Endothelial cell of umbilical vein (primary cell): ENCODE results near the gene GSG1L. TPM values are rescaled to one million over a fixed set of nuclear protein-coding genes. Genes with fewer than 3 reads are reported as not detected.

Experiments used
- BruUV-seq: library from RNA; stranded (reverse); fragments of 400-500 nt; replicated peaks from 2 replicates; lab custom pipeline; 2021; lab: Mats Ljungman, UMichigan
- CTCF ChIA-PET: fragments of 300-600, 350-600 bp; sonication (Branson Sonifier 250); formaldehyde crosslinking; loops from one replicate; lab custom pipeline; 2021; ENCODE audit warnings: antibody characterized with exemption, inconsistent platforms; lab: Charles Lee
- POLR2A ChIA-PET: fragments of 300-600, 350-600 bp; sonication (Branson Sonifier 250); formaldehyde crosslinking; loops from one replicate; lab custom pipeline; 2021; ENCODE audit warnings: antibody characterized with exemption, inconsistent platforms; lab: Charles Lee
- DNase-seq: peaks from one replicate; pipeline ENCODE4 v3.0.0-alpha.2; 2011; ENCODE audit warnings: low read depth, low spot score
- FAIRE-seq: peaks from 2 replicates; lab custom pipeline; 2011; peaks lifted over from hg19 to GRCh38; lab: Jason Lieb, UNC
- H2AFZ ChIP-seq: 2 replicates; pipeline ENCODE4 v1.6.0; 2012; ENCODE audit warnings: low read depth, low read length, control low read depth, inconsistent platforms
- H3K27ac ChIP-seq: 2 replicates; pipeline ENCODE4 v1.5.1; 2011; ENCODE audit warnings: low read depth, mild to moderate bottlenecking, control low read depth, low read length, moderate library complexity; ENCODE audit not compliant: insufficient read depth
- H3K27me3 ChIP-seq, 2 experiments: 2 replicates each; pipeline versions ENCODE4 v1.6.0 to v1.6.1; 2011; ENCODE audit warnings: low read length in 2 of 2, mixed read lengths in 1 of 2; ENCODE audit not compliant: control insufficient read depth in 2 of 2, insufficient read depth in 2 of 2
- H3K36me3 ChIP-seq, 2 experiments: 2 replicates in 1 of 2; 3 replicates in 1 of 2; pipeline ENCODE4 v1.5.1; 2011; ENCODE audit warnings: low read length in 2 of 2, mild to moderate bottlenecking in 1 of 2, moderate library complexity in 1 of 2; ENCODE audit not compliant: control insufficient read depth in 2 of 2, insufficient read depth in 2 of 2; ENCODE audit errors: extremely low read depth in 1 of 2
- H3K4me1 ChIP-seq: 3 replicates; pipeline ENCODE4 v1.5.1; 2011; ENCODE audit warnings: mild to moderate bottlenecking, low read length; ENCODE audit not compliant: control insufficient read depth, insufficient read depth; ENCODE audit errors: extremely low read depth
- H3K4me2 ChIP-seq: 2 replicates; pipeline ENCODE4 v1.6.1; 2011; ENCODE audit warnings: low read length, control low read depth, mixed read lengths; ENCODE audit not compliant: insufficient read depth
- H3K4me3 ChIP-seq, 3 experiments: fragments of 200-600 bp in 1 of 3; sonication (generic), shearing (Covaris generic) in 1 of 3; replicated peaks in 1 of 3; 2 replicates each; pipeline ENCODE4 v1.5.1; 2011 to 2016; ENCODE audit warnings: control low read depth in 3 of 3, low read length in 3 of 3, mild to moderate bottlenecking in 2 of 3, inconsistent platforms in 1 of 3, low read depth in 1 of 3, moderate library complexity in 1 of 3; ENCODE audit not compliant: insufficient read depth in 1 of 3
- H3K79me2 ChIP-seq: 2 replicates; pipeline ENCODE4 v1.6.0; 2012; ENCODE audit warnings: low read length, inconsistent platforms; ENCODE audit not compliant: control insufficient read depth, insufficient read depth
- H3K9ac ChIP-seq: replicated peaks from 2 replicates; pipeline ENCODE3; 2011; ENCODE audit warnings: low read length, control low read depth; ENCODE audit not compliant: insufficient read depth; ENCODE audit errors: extremely low read depth
- H3K9me1 ChIP-seq: replicated peaks from 3 replicates; pipeline ENCODE4 v1.6.0; 2011; ENCODE audit warnings: mild to moderate bottlenecking, low read length; ENCODE audit not compliant: control insufficient read depth, insufficient read depth; ENCODE audit errors: extremely low read depth
- H3K9me3 ChIP-seq: replicated peaks from 2 replicates; pipeline ENCODE4 v1.5.1; 2012; ENCODE audit warnings: low read length, inconsistent platforms; ENCODE audit not compliant: control insufficient read depth, insufficient read depth
- H4K20me1 ChIP-seq: replicated peaks from 2 replicates; pipeline ENCODE3; 2011; ENCODE audit warnings: mild to moderate bottlenecking, low read length; ENCODE audit not compliant: control insufficient read depth, insufficient read depth; ENCODE audit errors: extremely low read depth
- CTCF ChIP-seq, 2 donors: IDR thresholded peaks; 1 replicate in 1 of 2; 2 replicates in 1 of 2; pipeline ENCODE4 v1.5.1; 2011; ENCODE audit warnings: low read length in 2 of 2, mild to moderate bottlenecking in 2 of 2, moderate library complexity in 2 of 2, control low read depth in 1 of 2, inconsistent platforms in 1 of 2, low read depth in 1 of 2; ENCODE audit not compliant: insufficient read depth in 1 of 2; ENCODE audit errors: extremely low read depth in 1 of 2
- EZH2 ChIP-seq: IDR thresholded peaks from 2 replicates; pipeline ENCODE4 v1.6.1; 2012; ENCODE audit warnings: borderline replicate concordance, low read depth, mild to moderate bottlenecking, moderate library complexity, low read length, inconsistent platforms; ENCODE audit not compliant: severe bottlenecking
- FOS ChIP-seq: IDR thresholded peaks from 2 replicates; pipeline ENCODE4 v1.6.1; 2011; ENCODE audit warnings: mild to moderate bottlenecking, low read length, moderate library complexity, borderline replicate concordance; ENCODE audit not compliant: insufficient read depth
- GATA2 ChIP-seq: IDR thresholded peaks from 2 replicates; pipeline ENCODE4 v1.7.0; 2011; ENCODE audit warnings: low read depth, mild to moderate bottlenecking, moderate library complexity, mixed read lengths, low read length; ENCODE audit not compliant: insufficient read length, insufficient read depth
- JUN ChIP-seq: IDR thresholded peaks from 2 replicates; pipeline ENCODE4 v1.6.1; 2011; ENCODE audit warnings: borderline replicate concordance, low read depth; ENCODE audit not compliant: insufficient read length, insufficient read depth
- MAX ChIP-seq: IDR thresholded peaks from 2 replicates; pipeline ENCODE4 v1.6.1; 2011; ENCODE audit not compliant: insufficient read depth, insufficient read length
- MYC ChIP-seq: IDR thresholded peaks from one replicate; pipeline ENCODE4 v1.6.1; 2011; ENCODE audit warnings: mild to moderate bottlenecking, low read depth, low read length
- POLR2A ChIP-seq: IDR thresholded peaks from 2 replicates; pipeline ENCODE4 v1.6.1; 2012; ENCODE audit warnings: low read depth, mild to moderate bottlenecking, control low read depth, low read length
- POLR2AphosphoS5 ChIP-seq: IDR thresholded peaks from 2 replicates; pipeline ENCODE4 v1.6.1; 2012; ENCODE audit warnings: low read depth, mild to moderate bottlenecking, control low read depth, low read length, moderate library complexity; ENCODE audit not compliant: insufficient read depth
- dilution Hi-C: fragments of 300-500 bp; cut with MboI; formaldehyde crosslinking; loops from one replicate; pipeline ENCODE4 v1.15.0; 2019; ENCODE audit warnings: low sequenced_read_pairs; ENCODE audit not compliant: extremely low pct_ligation_motif_present
- intact Hi-C: fragments of 100-400 bp; cut with micrococcal nuclease; formaldehyde crosslinking; loops from one replicate; pipeline ENCODE4 v1.10.0; 2022
- polyA plus RNA-seq, 4 experiments: library from polyadenylated mRNA; depleted of rRNA in 3 of 4; stranded (reverse) in 3 of 4; unstranded in 1 of 4; fragments of >200 nt; gene quantifications; 2 replicates each; pipeline versions ENCODE4 v1.2.1 to v1.2.3, GENCODE V29; 2011 to 2012; ENCODE audit warnings: missing spikeins in 1 of 4
- total RNA-seq: library from RNA; stranded (reverse); gene quantifications from 2 replicates; pipeline ENCODE4 v1.2.3, GENCODE V29; 2021

Gene GSG1L
- total and polyA plus RNA-seq, 2 donors (not counting 3 experiments of a cell fraction or from before 2014, with no cell fraction given) = 0.06 TPM; not detected in 1

- no peaks in the 10 kb centered on the region for H3K4me1 ChIP-seq
- intact Hi-C loops = no loop called here
- peaks cover 19 to 46% of the 10 kb centered on the region in 2 experiments for H3K36me3 ChIP-seq
Observed at GRCh38 chr16:28110074-28110473, 46.6 kb upstream of the GSG1L start.

GRCh38 chr16:28108590-28109247 lies 45.2 kb upstream of the GSG1L start:
- no peaks in the 10 kb centered on the region for H3K4me1 ChIP-seq
- BruUV-seq = no TSS peak
- H3K9ac ChIP-seq = no peak overlapping the region
- peaks cover 3% of the 10 kb centered on the region for H3K79me2 ChIP-seq
- no peak for FAIRE-seq
- no peaks in the 10 kb centered on the region for H3K27me3 ChIP-seq
- H3K27ac ChIP-seq = no peak overlapping the region
- H3K36me3 ChIP-seq = peaks cover 19 to 57% of the 10 kb centered on the region in 2 experiments
- no peak overlapping the region for H3K4me2 ChIP-seq
- dilution Hi-C loops (no loop called here), intact Hi-C loops (no loop called here)
- no peaks in the 10 kb centered on the region for H3K9me3 ChIP-seq
- H3K9me1 ChIP-seq = no peaks in the 10 kb centered on the region
- no peak overlapping the region for H3K4me3 ChIP-seq
- TF ChIP-seq EZH2 (no peak), FOS (no peak), JUN (no peak), POLR2A (no peak), CTCF (IDR thresholded peaks at IDR 0.05; ENCODE audit: extremely low read depth in 1 of 2, insufficient read depth in 1 of 2, low read depth in 1 of 2, low read length in 2 of 2) (no peak), POLR2AphosphoS5 (no peak), GATA2 (no peak), MYC (no peak), MAX (no peak)
- no peak overlapping the region for H2AFZ ChIP-seq
- ChIA-PET CTCF (interaction anchor here (0.7 kb wide), 1 partner anchor 9 kb away, joined by 3 read pairs; no protein-coding TSS in a partner anchor), POLR2A (no interaction called here)
- no peak for DNase-seq
- H4K20me1 ChIP-seq = no peaks in the 10 kb centered on the region

More at GRCh38 chr16:28110074-28110473, 46.6 kb upstream of the GSG1L start:
- Histone ChIP-seq H3K79me2 (peaks cover 3% of the 10 kb centered on the region), H4K20me1 (no peaks in the 10 kb centered on the region), H3K4me3 (no peak overlapping the region), H2AFZ (no peak overlapping the region), H3K9me1 (no peaks in the 10 kb centered on the region), H3K9ac (no peak overlapping the region), H3K27me3 (no peaks in the 10 kb centered on the region), H3K9me3 (no peaks in the 10 kb centered on the region), H3K4me2 (no peak overlapping the region), H3K27ac (no peak overlapping the region)
- no TSS peak for BruUV-seq
- DNase-seq (no peak), FAIRE-seq (no peak)
- ChIA-PET CTCF (interaction anchor here (1.0 kb wide), 1 partner anchor 99 kb away, joined by 3 read pairs; no protein-coding TSS in a partner anchor), POLR2A (no interaction called here)
- TF ChIP-seq EZH2 (no peak), MYC (no peak), MAX (no peak), GATA2 (no peak)
- dilution Hi-C loops = no loop called here
